B cell (primary cell): Measurements from ENCODE around the gene IGF1.

ENCODE experiments used
- EZH2 ChIP-seq: IDR thresholded peaks from 2 replicates; pipeline ENCODE4 v1.6.1; 2012; ENCODE audit warnings: borderline replicate concordance, low read depth, mild to moderate bottlenecking, moderate library complexity, low read length; ENCODE audit not compliant: insufficient read depth, poor library complexity, severe bottlenecking
- TF ChIP-seq, protein P1 (sequence below): fragments of 200-600 bp; IDR thresholded peaks from one replicate; pipeline ENCODE4 v1.8.0; 2022; ENCODE audit warnings: antibody characterized with exemption, mild to moderate bottlenecking

DNA sequence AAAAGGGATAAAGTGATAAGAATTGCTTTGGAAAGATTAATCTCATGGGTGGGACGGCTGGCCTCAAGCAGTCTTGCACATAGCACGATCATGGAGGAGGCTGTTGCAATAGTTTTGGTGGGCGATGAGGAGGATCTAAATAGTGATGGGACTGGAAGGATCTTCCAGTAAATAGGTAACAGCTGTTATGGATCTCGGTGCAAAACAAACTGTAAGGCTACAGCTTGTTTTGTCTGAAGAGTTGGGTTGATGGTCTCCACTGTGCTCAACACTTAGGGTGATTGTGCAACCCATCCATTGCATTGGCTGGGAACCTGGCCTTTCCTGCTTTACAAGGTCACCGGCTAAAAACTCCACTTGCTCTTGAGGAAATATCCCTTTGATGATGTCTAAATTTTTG lies 21.0 kb downstream of the IGF1 start:
- TF ChIP-seq EZH2: no peak
- TF ChIP-seq, protein P1, sequence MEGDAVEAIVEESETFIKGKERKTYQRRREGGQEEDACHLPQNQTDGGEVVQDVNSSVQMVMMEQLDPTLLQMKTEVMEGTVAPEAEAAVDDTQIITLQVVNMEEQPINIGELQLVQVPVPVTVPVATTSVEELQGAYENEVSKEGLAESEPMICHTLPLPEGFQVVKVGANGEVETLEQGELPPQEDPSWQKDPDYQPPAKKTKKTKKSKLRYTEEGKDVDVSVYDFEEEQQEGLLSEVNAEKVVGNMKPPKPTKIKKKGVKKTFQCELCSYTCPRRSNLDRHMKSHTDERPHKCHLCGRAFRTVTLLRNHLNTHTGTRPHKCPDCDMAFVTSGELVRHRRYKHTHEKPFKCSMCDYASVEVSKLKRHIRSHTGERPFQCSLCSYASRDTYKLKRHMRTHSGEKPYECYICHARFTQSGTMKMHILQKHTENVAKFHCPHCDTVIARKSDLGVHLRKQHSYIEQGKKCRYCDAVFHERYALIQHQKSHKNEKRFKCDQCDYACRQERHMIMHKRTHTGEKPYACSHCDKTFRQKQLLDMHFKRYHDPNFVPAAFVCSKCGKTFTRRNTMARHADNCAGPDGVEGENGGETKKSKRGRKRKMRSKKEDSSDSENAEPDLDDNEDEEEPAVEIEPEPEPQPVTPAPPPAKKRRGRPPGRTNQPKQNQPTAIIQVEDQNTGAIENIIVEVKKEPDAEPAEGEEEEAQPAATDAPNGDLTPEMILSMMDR: no peak
